ENCODE measurements around the gene PIEZO2. TPM values are rescaled to one million over a fixed set of nuclear protein-coding genes. Genes with fewer than 3 reads are reported as not detected.

The PIEZO2 gene
- total RNA-seq, 2 donors from 2014 or later, result 4.8 to 7.5 TPM

DNA sequence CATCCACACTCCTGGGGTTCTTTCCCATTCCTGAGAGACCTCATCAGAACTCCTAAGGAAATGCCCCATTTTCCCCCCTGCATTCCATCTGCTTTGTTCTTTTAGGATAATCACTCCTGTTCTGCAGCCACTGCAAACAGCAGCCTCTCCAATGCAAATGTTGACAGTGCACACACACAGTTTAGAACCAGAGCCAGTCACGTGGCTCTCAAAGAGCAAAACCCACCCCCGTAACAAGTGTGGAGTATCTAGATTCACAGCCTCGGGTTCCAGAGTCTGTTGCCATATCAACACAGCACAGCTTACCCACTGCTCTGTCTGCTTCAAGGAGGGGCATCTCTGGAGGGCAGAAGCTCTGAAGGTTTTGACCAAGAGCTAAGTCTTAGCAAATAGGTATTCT lies 443.6 kb downstream of the PIEZO2 start:
- intact Hi-C loops (cut with DNase I), result no loop called here
- no peak for DNase-seq (ENCODE audit: low spot score)

DNA sequence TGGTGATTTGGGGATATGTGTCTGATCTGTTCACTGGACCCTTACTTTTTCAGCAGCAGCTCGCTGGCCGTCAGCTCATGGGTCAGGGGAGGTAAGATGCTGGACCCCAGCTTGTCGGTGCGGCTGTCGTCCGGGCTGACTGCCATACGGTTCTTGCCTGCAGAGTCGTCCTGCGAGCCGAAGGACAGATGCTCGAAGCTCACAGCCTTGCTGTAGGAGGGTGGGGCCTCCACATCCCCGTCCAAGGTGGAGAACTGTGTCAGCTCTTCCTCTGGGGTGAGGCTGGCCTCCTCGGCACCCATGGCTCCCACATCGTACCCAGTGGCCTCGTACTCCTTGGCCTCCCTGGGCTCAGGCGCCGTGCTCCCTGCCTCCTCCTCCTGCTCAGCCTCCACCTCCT lies 444.1 kb downstream of the PIEZO2 start:
- DNase-seq (ENCODE audit: low spot score), result no peak
- intact Hi-C loops (cut with DNase I), result no loop called here

DNA sequence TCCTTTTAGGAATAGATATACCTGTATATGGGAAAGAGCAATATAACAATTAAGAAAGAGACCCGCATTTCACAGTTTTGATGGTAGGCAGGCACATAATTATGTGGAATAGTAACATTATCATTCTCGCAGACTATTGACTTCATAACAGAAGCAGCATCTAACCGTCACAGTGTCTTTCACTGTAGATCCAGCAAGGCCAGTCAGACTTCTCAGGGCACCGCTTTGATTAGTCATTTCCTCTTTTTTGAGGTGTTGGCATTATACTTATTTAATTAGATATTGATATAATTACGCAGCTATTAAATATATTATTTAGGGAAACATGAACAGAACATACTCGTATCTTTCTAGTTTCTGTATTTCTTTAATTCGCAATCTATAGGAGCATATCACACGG lies 447.2 kb downstream of the PIEZO2 start:
- DNase-seq (ENCODE audit: low spot score), result no peak
- intact Hi-C loops (cut with DNase I), result no loop called here

DNA sequence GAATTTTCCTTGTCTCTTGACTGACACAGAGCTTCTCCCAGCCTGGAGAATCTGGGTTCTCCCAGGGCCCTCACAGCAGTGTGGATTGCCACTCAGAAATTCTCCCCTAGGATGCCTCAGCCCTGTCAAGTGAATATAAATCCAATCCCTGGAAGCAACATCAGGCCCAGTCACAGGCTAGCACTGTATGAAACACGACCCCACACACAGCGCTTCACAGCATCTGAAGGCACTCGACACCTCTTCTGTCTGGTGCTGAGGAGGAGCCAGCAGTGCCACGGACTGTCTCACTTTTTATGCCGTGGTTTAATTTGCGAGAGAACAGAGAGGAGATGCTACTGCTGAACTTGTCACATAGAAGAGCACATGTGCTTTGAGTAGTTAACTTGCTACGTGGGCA lies 459.0 kb downstream of the PIEZO2 start:
- DNase-seq (ENCODE audit: low spot score), result no peak
- intact Hi-C loops (cut with DNase I), result no loop called here

DNA sequence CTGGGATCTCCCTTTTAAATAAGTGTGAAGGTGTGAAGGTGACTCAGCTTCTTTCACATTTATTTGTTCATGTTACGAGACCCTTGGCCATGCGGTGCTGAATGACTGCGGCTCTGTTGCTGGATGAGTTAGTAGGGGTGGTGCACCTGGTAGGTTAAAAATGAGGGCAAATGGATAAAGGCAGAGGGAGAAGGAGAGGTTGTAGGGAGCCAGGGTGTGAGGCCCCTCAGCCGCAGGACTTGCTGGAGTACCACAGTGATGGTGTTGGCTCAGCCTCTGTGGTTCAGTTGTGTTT lies 459.4 kb downstream of the PIEZO2 start:
- intact Hi-C loops (cut with DNase I), result no loop called here
- no peak for DNase-seq (ENCODE audit: low spot score)

DNA sequence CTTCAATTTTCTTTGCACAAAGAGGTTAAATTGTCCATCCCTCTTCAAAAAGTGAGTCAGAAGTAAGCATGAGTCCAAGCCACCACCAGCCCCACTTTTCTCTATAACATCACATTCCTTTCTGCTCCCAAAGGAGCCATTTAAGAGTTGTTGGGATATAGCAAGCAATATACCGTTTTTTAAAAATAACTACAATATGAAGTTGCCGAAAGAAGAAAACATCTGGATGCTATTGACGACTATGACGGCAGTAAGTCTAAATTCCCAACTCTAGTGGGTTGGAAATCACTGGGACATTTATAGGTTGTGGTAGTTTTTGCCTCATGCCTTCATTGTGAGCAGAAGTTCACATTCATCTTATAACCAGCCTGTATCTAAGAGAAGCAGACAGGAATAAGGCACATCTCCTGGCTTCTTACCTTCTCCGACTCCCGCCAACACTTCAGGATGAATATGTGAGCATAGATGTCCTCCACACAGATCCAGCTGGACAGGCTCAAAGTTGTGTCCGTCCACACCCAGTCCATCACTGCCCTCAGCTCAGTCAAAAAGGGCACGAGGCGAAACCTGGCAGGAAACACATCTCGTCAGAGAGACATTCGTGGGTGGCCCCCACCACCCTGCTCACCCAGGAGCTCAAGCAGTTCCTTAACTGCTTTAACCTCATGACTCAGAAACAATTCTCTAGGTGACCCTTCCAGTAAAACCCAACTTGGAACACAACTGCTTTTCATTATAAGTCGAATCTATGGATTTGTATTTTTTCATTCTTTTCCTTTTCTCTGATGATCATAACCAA lies 459.9 kb downstream of the PIEZO2 start:
- intact Hi-C loops (cut with DNase I), result no loop called here
- no peak for DNase-seq (ENCODE audit: low spot score)

DNA sequence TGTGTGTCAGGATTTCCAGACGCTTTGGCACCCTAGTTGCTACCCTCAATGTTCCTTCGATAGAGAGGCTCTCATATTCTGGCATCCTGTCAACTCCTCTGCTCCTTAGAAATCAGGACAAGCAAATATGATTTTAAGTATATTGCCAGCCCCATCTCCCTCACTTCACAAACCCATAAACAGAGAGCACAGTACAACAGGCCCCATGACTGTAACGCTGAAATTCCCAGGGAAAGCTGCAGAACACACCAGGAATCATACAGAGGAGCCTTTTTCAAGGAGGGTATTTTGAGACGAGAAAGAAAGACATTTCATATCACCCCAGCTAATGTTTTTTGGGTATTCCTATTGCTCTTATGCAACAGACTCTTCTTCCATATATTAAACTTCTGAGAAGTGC lies 460.6 kb downstream of the PIEZO2 start:
- DNase-seq (ENCODE audit: low spot score), result no peak
- intact Hi-C loops (cut with DNase I), result no loop called here

DNA sequence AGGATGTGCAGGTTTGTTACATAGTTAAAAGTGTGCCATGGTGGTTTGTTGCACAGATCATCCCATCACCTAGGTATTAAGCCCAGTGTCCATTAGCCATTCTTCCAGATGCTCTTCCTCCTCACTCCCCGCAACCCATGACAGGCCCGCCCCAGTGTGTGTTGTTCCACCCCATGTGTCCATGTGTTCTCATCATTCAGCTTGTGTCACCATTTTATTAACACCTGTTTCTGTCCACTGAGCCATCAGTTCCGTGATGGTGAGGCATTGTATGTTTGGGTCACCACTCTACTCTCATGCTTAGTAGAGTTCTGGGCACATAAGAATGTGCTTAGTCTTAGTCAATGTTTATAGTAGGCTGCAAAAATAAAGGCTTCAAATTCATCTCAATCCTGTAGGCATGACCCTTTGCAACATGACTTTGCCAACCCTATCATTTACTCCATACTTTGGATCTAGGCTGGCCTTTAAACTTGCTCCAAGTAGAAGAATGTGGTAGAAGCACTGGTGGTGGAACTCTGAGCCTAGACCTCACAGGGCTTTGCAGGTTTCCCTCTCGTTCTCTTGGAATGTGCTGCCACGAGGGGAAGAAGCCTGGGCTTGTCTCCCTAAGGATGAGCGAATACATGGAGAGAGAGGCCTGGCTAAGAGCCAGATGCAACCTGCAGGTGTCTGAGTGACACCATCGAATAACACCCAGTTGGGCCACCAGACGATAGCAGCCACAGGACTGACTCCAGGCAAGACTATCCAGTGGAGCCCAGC lies 462.0 kb downstream of the PIEZO2 start:
- no peak for DNase-seq (ENCODE audit: low spot score)
- intact Hi-C loops (cut with DNase I), result no loop called here

DNA sequence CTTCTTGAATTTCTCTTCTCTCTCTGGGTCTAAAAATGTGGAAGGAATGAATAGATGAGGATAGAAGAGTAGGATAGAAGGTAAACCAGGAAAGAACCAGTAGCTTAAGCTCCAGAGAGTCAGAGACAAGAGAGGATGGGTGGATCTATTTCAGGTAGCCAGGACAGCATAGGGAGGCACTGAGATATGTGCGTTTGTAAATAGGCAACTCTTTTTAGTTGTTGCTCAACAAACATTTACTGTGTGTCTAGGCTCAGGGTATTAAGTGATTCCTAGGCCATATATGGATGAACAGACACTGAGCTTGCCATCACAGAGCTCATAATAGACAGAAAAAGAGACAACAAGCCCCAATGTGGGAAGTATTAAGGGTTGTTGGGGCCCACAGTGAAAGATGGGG lies 463.1 kb downstream of the PIEZO2 start:
- intact Hi-C loops (cut with DNase I), result no loop called here
- no peak for DNase-seq (ENCODE audit: low spot score)

DNA sequence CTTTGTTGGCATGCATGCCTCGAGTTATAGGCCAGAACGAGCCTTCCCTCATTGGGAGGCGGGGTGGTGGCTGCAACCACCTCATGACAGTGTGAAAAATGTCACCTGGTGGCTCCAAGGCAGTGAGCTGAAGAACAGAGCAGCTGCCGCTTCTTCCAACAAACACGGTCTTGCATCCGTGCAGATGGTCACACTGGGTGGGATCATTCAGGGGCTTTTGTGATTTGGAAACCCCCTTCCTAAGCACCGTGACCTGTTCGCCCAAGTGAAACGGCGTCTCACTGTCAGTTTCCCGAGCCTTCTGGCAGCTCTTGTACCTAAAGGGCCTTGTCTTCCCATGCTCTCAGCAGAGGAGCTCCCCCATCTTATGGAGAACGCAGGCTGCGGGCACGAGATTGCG lies 463.9 kb downstream of the PIEZO2 start:
- intact Hi-C loops (cut with DNase I), result no loop called here

DNA sequence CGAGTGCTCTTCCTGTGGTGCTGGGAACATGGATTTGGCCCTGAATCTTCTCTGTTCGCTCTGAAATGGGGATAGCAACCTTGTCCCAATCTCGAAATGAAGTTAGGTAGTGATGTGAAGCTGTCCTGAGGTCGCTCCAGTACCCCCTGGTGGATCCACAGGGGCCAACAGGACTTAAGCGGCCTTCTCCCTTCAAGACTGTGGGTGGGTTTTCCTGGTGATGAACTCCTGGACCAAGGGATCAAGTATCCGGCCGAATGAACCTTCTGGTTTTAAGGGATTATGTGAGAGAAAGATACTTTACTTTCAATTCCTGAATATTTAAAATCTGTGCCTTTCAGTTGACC lies 467.0 kb downstream of the PIEZO2 start:
- intact Hi-C loops (cut with DNase I), result no loop called here

More for the DNA sequence above, 463.9 kb downstream of the PIEZO2 start:
- DNase-seq (ENCODE audit: low spot score), result no peak

DNA sequence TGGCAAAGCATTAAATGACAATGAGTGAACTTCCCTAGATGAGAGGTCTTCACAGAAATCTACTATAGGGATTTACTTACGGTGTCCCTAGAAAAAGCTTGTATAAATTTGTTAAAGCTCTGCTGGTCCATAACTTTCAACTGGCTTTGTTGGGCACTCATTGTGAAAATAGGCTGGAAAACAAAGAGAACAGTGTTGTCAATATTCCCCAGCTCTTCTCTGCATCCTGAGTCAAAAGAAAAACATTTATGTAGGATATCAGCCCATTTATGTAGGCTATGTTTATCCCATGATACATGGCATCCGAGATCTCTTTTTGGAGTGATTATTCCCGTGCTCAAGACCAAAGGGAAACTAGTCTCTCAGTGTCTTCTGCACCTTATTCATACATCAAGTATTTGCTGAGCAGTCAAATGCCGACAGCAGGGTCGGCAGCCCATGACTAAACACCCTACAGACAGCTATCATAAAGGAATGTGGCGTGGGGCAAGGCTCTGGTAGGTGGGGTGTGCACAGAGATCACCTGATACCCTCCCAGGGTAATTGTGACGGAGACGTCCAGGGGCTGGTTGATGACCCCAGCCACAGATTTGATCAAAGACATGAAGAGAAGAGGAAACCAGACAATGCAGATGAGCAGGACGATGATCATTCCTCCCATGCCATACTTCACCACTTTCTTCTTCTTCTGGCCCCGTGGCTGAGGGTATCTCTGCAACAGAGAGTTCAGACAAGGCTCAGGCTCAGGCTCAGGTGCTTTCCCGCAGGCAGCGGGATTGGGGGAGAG lies 467.6 kb downstream of the PIEZO2 start:
- intact Hi-C loops (cut with DNase I), result no loop called here
- DNase-seq (ENCODE audit: low spot score), result no peak

More for the DNA sequence above, 467.0 kb downstream of the PIEZO2 start:
- no peak for DNase-seq (ENCODE audit: low spot score)

DNA sequence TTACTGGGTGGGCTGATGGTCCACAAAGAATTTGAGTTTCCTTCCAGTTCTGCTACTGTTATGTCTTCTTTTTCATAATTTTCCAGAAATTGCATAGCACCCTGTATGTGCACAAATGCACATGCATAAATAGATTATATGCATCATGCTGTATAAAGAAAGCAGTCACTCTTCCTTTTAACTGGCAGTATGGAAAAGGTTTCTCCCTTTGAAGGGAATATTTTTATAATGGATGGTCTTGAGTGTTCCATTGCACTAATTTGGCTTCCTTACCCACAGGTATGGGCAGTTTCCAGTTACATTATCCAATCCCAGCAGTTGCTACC lies 469.1 kb downstream of the PIEZO2 start:
- DNase-seq (ENCODE audit: low spot score), result no peak
- intact Hi-C loops (cut with DNase I), result no loop called here

DNA sequence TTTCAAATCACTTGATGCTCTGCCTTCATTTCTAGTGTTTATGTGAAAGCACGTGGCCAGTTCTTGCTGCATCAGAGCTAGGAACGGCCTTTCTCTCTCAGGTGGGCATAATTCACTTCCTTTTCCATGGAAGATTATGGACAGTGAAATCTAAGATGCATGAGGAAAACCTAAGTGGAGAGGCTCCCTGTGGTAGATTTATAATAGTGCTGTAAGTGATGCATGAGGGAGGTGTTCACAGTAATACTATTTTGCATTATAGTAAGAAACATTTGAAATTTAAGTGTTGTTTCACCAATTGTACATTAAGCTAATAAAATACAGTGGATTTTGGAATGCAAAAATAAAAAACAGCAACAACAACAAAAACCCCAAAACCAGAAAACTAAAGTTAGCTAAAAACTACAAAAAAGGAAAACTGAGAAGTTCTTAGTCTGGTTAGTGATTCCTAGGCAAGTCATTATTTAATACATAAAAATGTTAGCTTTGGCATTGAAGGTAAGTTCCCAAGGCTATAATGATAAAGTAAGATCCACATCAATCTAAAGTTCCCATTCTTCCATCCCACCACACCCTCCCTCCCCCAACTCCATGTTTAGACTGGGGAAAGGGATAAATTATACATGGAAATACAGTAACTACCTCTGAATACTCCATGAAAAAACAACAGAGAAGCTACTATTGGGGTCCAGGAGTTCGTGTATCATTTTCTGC lies 469.7 kb downstream of the PIEZO2 start:
- DNase-seq (ENCODE audit: low spot score), result no peak
- intact Hi-C loops (cut with DNase I), result no loop called here

DNA sequence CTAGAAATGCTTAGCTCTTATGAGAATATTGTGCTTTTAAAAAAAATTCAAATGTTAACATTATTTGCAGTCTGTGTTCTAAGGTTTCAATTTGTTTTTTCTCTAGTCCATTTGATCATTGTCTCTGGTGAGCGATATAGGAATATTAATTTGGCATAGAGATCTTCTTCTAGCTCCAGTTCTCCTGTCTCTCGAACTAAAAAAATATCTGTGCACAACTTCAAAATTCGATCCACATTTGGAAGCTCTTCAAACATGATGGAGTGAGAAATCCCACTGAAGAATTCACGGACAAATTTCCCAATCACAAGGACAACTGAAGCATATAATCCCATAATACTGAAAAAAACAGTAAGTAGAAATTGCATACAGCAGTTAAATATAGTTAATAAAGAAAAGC lies 477.9 kb downstream of the PIEZO2 start:
- intact Hi-C loops (cut with DNase I), result no loop called here
- no peak for DNase-seq (ENCODE audit: low spot score)

DNA sequence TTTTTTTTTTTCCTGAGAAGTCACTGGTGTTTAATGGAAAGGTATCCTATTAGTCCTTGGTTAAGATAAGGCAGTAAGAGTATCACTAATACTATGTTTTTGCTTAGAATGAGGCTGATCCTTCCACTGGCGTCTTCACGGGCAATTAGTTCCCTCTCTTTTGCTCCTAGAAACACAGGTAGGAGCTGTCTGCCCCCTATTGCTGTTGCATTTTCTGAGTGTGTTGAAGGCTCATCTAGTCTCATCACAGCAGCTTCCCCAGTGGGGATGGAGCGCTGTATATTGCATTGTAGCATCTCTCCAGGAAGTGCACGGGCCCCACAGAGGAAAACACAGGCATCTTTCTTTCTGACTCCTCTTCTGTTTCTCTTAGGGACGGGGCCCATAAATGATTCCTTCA lies 478.5 kb downstream of the PIEZO2 start:
- intact Hi-C loops (cut with DNase I), result no loop called here
- DNase-seq (ENCODE audit: low spot score), result no peak

DNA sequence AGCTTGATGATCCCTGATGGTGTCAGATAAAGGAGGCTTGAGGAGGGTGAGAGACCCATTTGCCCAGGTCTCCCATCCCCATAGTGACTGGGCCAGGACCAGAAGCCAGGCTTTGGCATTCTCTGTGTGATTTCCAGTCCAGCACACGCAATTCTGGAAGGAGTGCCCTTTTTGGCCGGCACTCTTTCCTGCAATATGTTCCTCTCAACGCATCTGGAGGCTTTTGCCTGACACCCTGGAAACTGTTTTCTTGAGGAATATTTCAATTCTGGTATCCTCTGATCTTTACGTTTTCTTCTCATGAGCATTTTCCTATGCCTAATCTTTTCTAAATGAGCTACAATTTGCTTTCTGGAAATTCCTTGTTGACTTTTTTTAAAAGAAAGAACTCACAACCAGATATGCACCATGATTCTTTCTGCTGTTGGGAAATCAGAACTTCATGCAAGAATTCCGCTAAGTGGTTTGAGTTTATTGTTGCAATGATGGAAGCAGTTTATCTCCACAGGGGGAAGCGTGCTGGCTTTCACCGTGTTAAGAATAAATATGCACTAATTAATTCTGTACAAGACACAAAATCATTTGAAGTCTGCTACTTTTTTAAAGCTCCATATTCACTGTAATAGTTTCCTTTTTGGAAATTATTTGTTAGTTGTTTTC lies 479.8 kb downstream of the PIEZO2 start:
- DNase-seq (ENCODE audit: low spot score), result no peak
- intact Hi-C loops (cut with DNase I), result no loop called here

DNA sequence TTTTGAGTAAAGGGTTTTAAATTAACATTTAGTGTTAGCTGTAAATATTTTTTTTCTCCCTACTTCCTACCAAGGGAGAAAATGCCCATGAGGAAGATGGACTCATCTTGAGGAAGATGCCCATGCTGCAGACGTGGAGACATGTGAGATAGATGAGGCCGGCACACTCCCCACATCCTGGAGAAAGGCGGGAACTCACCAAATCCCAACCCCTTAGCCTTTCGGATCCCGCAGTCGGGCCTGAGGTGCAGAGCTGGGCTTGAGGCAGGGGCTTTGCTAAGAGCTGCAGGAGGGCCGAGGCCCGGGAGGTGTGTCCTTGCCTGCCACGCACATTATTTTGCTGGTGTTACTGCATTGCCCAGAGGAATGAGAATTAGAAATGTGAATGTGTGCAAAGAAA lies 485.6 kb downstream of the PIEZO2 start:
- intact Hi-C loops (cut with DNase I), result no loop called here
- no peak for DNase-seq (ENCODE audit: low spot score)

DNA sequence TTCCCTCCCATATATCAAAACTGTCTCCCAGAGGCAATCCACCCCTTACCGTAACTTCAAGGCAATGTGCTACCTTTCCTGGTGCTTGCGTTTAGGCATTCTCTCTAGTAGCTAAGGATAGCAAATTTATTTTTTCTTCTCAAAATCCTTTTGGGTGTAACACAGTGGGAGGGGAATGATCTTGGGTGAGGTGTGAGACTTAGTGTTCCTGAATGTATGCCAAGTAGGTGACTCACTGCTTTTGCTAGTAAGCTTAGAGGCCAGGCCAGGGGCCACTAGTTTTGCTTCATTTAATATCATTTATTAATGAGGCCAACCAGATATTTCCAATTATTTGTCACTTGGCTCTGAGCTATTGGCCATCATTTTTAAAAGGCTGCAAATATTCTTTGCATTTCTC lies 488.1 kb downstream of the PIEZO2 start:
- no peak for DNase-seq (ENCODE audit: low spot score)
- intact Hi-C loops (cut with DNase I), result no loop called here

Data from posterior vena cava (tissue), 2 donors.